Hematopoietic multipotent progenitor cell treated with erythropoietin and hydrocortisone succinate and interleukin-3 and kit ligand, for 4 days (in vitro differentiated cells): ENCODE results near the gene PPIC.

ENCODE experiments used
- DNase-seq: peaks from one replicate; pipeline ENCODE4 v3.0.0-alpha.2; 2015

Gene PPIC

DNA sequence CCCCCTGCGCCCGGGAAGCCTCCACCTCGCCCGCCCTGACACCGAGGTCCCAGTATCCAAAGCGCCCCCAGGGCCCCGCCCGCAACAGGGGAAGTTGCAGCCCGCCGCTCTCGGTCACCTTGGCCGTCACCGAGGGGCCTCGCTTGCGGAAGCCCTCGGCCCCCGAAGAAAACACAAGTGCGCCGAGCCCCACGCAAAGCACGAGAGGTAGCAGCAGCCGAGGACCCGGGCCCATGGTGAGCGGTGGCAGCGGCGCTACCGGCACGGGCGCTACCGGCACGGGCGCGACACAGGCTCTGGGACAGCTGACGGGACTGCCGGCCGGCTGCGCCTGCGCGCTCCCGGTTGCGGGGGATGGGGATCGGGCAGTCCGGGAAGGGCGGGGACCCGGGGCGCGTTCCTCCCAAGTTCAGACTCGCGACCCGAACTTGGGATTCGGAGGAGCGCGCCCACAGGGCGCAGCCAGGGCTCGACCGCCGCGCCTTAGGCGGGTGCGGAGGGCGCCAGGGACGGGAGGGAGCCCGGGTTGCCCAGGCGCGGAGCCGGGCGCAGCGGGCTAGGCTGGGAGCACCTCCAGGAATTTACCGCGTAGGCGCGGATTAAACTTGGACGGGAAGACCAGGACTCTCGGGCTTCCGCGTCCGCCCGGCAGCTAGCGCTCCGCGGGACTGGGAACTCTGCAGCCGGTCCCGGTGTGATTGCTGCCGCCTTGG is at the start of gene PPIC:
TSS of gene PPIC (minus strand) at position 335 of the 713 bp plus-strand sequence. CDS start at position 235, 100 bp downstream.
- DNase-seq = peak; percentile 29

DNA sequence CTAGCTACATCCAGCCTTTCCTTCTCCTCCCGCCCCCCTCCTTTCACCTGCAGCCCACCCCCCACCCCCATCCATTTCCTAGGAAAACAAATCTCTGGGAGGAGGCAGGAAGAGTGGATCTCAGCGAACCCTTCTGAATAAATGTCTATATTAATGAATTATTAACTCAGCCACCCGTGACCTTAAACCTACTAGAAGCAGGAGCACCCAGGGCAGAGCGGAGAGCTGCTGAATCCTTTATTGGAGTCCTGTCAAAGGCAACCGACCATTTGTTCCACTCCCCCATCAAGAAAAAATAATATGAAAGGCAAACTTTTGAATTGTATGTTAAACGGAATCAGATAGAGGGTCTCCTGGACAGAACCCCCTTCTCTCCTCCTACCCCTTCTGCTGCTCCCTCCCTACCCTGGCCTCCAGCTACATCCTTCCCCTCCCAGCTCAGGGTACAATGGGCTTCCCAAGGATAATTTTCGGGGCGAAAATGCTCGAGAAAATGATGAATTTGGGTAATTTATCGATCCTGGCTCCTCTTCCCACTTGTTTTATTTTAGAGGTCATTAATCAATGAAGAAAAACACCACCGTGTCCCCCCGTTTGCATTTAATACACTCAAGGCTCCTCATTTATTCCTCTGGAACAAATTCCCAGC is 49.2 kb upstream of the PPIC start:
- DNase-seq = no peak

DNA sequence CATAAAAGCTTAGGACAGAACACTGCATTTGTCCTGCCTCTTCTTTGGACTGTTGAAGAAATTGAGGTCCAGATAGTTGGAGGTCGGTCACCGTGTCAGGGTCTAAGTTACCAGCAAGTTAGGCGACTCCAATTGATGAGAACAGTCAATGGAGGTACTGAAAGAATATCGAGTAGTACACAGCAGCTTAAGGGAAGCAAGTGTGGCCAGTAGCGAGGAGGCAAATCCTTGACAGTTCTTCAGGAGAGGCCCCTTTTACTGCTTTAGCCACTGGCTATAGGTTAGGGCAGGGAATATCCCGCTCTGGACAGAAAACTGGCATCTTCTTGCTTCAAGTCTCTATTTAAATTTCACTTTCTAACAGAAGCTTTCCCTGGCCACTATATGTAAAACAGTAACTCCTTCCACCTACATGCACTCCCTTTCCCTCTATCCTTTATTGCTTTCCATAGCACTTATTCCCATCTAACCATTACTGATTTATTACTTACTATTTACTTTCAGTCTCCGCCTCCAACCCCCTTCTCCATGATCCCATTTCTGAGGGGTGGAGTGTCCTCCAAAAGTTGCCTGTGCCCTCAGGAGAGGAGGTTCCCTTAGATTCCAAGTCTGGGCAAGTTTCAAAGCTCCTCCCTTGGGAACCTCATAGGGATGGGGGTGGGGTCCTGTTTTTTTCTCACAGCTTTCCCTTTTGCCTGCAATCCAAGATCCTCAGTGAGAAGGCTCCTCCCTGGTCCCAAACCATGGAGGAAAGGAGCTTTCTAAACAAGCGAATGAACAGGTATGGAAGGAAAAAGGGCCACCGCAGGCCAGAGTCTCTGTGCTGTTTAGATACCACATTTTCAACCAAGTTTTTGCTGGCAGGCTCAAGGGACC is 48.4 kb upstream of the PPIC start:
- DNase-seq = no peak

DNA sequence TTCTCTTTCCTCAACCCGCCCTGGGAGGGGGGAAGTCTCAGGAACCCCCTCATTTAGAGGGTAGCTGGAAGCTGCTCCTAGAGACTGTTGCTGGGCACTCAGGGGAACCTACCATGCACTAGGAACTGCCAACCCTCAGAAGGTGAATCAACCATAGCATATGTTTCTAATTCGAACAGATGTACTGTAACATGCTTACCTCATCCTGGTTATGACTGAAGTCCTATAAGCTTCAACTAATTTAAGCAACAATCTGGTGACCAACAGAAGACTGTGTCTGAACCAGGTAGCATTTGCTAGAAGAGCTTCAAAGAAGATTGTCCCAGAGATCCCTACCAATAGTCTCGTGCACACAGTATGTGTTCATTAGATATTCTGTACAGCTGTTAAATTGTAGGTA is 46.8 kb upstream of the PPIC start:
- no peak for DNase-seq

DNA sequence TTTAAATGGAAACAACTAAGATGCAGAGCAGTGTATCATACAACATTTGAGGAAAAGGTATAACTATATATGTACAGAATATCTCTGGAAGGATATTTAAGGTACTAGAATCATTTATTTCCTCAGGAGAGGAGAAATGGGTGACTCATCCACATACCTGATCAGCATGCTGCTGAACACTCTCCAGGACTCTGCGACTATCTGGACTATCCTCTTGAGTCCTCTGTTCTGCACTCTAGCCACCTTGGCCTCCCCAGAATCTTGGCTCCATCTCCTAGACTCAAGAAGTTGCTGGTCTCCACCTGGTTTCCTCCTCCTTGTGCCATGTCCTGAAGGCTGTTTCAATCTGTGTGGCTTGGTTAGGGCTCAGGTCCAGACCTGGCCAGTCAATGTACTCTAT is 43.7 kb upstream of the PPIC start:
- DNase-seq = no peak

DNA sequence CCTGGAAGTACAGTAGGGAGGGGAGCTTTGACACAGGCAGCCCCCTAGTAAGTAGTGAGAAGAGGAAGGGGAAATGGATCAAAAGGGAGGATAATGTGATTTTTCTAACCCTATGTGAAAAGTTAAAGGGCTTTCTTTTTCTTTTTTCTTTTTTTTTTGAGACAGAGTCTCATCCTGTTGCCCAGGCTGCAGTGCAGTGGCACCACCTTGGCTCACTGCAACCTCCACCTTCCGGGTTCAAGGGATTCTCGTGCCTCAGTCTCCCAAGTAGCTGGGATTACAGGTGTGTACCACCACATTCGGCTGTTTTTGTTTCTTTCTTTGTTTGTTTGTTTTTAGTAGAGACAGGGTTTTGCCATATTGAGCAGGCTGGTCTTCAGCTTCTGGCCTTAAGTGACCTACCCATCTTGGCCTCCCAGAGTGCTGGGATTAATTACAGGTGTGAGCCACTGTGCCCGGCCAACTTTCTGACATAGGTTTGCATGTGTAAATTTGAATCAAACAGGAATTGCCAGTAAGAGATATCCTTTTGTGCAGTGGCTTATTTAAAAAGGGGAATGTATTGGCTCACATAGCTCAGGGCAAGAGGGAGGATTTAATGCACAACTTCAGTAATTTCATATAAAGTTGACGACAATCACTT is 39.1 kb upstream of the PPIC start:
- DNase-seq = no peak

DNA sequence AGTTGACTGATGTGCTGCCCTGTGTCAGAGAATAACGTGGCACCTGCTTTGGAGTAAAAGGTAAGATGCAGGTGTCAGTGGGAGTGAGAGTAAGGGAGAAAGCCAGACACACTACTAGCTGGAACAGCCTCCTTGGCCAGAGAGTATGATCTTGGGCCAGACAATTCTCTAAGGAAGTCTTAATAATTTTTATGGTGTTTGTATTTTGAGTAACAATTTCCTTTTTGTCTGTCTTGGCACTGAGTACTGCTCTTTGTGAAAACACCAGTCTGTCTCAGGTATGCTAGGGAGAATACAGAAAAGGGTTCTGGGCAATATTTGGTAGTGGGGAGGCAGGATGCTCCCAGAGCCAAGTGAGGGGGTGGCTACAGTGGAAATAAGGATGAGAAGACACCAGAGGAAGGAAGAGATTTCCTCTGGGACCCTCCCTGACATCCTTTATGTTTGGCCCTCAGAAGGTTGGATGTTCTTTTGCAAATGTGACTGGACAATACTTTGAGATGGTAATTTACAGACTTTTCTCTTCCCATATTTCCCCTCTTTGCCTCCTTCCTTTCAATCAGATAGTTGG is 31.9 kb upstream of the PPIC start:
- DNase-seq = no peak

DNA sequence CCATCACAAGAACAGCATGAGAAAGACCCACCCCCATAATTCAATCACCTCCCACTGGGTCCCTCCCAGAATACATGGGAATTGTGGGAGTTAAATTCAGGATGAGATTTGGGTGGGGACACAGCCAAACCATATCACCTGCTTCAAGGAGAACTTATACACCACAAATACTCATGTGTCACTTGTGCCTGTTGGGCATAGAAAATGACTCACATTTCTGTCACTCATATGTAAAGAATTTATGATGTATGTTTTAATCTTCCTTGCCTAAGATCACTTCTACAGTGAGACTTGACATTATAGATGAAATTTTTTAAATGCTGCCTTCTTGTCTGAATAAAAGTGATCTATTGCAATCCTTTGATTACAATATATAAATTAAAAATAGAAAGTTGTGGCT is 29.5 kb upstream of the PPIC start:
- DNase-seq = no peak

DNA sequence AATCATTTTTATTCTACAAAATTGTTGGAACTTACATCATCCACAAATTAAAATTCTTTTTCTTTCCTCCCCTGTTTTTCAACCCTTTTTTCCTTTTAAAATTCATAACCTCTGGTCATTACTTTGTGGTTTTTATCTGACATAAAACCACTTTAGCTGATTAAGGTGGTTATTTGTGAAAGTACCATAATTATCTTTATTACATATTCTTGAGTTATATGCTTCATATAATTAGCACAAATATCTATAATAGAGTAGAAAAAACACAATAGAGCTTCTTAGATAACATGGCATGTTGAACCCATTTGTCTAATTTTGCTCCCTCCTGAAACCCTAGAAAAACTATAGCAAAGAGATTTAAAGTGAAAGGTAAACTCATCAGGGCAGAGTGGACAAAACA is 22.9 kb upstream of the PPIC start:
- no peak for DNase-seq

DNA sequence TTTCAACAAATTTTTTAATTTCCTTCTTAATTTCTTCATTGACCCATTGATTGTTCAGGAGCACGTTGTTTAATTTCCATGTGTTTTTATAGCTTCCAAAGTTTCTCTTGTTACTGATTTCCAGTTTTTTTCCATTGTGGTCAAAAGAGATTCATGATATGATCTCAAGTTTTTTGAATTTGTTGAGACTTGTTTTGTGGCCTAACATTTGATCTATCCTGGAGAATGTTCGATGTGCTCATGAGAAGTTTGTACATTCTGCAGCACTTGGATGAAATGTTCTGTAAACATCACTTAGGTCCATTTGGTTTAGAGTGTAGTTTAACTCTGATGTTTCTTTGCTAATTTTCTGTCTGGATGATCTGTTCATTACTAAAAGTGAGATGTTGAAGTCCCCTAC is 14.7 kb upstream of the PPIC start:
- DNase-seq = no peak

DNA sequence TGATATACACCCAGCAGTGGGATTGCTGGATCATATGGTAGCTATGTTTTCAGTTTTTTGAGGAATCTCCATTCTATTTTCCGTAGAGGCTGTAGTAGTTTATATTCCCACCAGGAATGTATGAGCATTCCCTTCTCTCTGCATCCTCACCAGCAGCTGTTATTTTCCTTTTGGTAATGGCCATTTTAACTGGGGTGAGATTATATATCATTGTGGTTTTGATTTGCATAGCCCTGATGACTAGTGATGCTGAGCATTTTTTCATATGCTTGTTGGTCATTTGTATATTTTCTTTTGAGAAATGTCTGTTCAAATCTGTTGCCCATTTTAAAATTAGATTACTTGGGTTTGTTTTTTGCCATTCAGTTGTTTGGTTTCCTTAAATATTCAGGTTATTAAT is 11.2 kb upstream of the PPIC start:
- DNase-seq = no peak

DNA sequence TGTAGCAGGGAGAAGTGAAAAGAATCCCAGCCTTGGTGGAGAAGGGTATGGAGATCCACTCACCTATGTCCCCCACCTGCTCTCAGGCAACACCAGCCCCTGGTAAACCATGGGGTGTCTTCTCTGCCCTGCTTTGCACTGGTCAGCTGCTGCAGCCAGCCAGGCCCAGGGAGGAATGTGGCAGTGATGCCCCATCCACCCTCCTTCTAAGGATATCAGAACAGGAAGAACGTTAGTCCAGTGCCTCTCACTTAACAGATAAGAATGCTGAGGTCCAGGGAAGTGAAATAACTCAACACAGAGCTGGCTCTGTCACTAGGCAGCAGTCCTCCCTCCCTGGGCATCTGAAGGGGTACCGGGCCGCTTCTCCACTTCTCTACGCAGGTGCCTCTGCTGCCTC is 9.7 kb upstream of the PPIC start:
- DNase-seq = no peak

DNA sequence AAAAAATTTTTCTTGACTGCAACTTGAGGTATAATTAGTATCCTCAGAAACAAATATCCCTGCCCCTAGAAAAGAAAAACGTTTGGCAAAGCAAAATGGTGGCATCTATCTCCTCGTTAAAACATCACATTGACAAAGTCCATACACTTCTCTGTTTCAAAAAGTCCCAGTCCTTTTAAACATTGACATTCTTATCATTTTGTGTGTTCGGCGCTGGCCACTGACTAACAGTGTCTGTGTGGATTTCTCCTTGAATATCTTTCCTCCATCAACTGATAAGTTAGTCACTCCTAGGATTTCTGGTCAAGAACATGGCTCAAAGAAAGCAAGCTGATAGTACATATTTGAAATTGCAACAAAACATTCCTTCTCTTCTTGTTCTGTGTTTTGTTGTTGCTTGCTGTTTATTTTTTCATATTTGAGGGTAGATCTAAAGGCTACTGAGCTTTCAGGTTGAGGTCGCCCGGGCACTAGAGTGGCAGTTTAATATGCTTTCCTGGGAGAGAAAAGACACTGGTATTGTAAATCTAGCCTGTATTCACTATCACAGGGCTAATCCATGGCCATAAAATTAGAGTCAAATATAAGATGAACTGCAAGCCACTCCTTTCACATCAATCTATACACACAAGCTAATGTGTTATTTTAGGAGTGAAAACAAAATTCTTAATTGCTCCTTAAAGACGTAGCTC is 8.5 kb upstream of the PPIC start:
- no peak for DNase-seq

DNA sequence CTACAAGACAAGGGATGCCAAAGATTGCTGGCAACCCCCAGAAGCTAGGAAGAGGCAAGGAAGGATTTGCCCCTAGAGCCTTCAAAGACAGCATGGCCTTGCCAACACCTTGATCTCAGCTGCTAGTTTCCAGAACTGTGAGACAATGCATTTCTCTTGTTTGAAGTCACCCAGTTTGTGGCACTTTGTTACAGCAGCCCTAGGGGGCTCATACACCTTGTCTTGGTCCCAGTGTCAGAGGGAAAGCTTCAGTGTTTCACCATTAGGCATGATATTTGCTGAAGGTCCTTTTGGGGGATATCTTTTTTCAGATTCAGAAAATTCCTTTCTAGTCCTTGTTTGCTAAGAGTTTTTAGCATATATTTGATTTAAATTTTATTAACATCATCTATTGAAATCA is 3.1 kb upstream of the PPIC start:
- DNase-seq = no peak

DNA sequence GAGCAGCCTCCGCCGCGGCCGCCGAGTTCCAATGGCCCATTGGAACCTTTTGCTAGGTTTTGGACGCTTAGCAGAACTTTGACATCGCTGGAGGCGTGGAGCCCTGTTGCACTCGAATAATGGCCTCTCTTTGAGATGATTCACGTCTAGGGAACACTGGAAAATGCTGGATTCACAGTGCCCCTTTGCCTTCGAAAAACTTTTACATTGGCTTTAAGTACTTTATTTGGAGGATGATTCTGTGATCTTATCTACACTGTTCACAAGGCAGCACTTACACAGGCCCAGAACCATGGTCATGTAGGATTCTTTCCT is 536 bp upstream of the PPIC start:
- peak; percentile 1 for DNase-seq

DNA sequence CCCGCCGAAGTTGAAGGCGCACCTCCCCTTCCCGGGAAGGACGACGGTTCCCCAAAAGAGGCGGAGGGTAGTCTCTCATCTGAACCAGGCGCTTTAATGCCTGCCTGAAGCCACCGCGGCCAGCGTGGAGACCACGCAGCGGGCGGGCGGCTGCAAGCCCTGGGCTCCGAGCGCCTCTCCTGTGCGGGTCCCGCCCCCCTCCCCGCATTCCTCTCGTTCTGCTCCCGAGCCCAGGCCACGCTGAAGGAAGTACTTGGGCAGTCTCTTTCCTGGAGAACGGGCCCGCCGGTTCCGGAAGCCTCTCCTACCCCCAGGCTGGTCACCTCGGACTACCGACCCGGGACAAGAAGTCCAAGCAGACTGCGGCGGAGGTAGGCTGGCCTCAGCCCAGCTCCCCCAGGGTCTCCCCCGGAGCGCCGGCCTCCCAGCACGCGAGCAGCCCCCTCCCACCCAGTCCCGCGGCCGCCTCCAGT is 571 bp downstream of the PPIC start:
- peak; percentile 9 for DNase-seq

DNA sequence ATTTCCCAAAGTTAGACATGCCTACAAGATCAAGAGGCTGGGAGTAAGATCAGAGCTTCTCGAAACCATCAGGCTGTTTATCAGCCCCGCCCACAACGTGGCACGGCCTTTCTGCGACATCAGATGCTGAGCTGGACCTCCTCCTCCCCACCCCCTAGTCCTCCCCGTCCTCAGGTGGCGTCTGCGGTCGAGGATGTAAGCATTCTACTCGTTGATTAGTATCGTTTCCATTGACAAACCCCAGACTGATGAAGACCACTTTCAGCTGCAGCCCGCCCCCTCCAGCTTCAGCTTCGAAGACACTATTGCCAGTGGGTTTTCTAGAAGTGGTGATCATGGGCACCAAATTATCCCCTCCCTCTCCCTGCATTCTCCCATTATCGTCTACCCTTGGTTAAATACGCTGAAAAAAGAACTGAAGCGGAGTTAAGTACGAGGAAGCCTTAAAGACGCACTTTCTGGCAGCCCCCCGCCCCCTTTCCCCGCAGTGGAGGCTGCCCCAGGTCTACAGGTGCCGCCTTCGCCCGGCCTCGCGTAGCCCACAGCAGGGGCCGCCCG is 1.1 kb downstream of the PPIC start:
- peak; percentile 21 for DNase-seq

DNA sequence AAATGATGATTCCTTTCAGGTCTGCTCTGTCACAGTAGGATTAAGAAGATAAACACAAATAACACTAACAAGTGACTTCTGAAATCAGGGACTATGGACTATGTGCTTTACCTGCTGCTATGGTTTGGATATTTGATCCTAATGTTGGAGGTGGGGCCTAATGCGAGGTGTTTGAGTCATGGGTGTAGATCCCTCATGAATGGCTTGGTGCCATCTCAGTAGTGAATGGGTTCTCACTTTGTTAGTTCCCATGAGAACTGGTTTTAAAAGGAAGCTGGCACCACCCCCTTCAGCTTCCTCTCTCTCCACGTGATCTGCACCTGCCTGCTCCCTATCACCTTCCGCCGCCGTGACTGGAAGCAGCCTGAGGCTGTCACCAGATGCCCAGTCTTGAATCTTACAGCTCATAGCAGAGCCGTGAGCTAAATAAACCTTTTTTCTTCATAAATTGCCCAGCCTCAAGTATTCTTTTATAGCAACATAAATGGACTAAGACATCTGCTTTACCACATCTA is 3.3 kb downstream of the PPIC start:
- DNase-seq = no peak

DNA sequence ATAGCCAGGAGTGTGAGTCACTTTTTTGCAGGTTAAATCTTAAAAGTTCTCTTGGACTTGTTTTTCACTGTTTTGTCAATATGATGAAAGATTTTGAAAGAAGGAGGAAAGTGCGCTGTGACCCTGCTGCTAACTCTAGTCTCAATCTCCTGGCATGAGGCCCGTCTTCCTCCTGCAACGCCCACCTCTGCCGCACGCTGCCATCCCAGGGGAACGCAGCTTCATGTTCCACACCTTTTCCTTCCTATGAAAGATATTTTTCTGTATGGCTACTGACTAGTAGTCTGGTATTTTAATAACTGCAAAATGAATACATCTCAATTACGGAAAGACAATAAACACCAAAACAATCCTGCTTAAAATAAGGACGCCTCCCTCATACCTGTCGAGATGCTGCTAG is 8.3 kb downstream of the PPIC start:
- DNase-seq = no peak

DNA sequence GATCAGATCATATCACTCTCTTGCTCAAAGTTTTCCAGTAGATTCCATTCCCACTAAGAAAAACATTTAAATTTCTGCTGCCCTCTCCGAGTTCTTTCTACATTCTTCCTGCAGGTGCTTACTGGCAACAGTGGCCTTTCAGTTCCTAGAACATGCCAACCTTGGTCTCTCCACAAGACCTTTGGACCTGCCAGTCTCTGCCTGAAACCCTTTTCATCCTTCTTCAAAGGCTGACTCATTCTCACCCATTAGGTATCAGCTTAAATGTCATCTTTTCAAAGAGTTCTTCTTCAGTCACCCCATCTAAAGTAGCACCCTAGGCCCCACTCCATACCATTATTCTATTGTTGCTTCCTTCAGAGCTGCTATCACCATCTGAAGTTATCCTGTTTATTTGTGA is 21.8 kb downstream of the PPIC start:
- DNase-seq = no peak

DNA sequence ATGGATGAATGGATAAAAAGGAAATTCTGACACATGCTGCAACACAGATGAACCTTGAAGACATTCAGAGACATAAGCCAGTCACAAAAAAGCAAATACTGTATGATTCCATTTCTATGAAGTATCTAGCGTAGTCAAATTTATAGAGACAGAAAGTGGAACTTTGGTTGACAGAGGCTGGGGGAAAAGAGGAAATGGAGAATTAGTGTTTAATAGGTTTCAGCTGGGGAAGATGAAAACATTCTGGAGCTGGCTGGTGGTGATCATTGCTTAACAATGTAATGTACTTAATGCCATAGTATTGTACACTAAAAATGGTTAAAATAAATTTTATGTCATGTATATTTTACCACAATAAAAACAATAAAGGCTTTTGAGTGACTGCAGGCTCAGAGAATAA is 24.2 kb downstream of the PPIC start:
- DNase-seq = no peak

DNA sequence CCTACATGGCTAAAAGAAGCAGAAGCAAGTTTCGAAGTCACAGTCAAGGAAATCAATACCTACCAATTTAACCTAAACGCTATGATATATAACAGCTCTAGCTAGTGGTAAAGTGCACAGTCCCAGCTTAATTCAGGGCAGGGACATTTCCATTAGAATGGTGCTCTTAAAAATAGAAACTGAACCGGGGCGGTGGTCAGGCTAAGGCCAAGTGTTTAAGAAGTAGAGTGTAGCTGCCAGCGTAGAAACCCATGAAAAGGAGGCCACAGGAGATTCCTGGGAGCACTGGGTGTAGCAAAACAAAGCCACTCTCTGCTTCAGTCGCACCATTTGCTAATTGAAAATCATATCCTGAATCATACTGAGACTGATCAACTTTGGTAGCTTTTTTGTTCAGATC is 28.8 kb downstream of the PPIC start:
- DNase-seq = no peak
